Adipose tissue (tissue), 3 donors: ENCODE measurements around the gene TFRC. TPM values are rescaled to one million over a fixed set of nuclear protein-coding genes. Genes with fewer than 3 reads are reported as not detected.

Source experiments
- polyA plus RNA-seq, 3 donors: library from polyadenylated mRNA; stranded (reverse); fragments of 200-250 nt; gene quantifications; one replicate each; pipeline ENCODE4 v1.2.3, GENCODE V29; 2013
- donor health status: healthy with polysubstance abuse.
- donor health status: Bipolar disorder and iron deficiency.
- donor health status: healthy.

The TFRC gene
- polyA plus RNA-seq, 3 donors: 15.1 to 56.2 (median 16.2) TPM

Other genes with a start within 250 kb of the TFRC start
- gene TNK2, start 173.5 kb downstream of the TFRC start, polyA plus RNA-seq: 10 to 100 TPM; 19.7 to 51.6 (median 43.1) TPM
- 1 to 10 TPM in 2 of 3 donors, under 1 TPM in 1; 0.89 to 4.5 (median 3.4) TPM for gene ZDHHC19, start 129.3 kb upstream of the TFRC start, polyA plus RNA-seq
- under 1 TPM in 2 of 3 donors, not detected in 1; 0.33 to 0.79 TPM for gene SLC51A, start 134.4 kb upstream of the TFRC start, polyA plus RNA-seq
- gene PCYT1A, start 205.6 kb upstream of the TFRC start, polyA plus RNA-seq: 10 to 100 TPM; 12.9 to 39.8 (median 32.3) TPM
- 10 to 100 TPM in 1 of 3 donors, 1 to 10 TPM in 2; 6.7 to 13.3 (median 9.3) TPM for gene DYNLT2B, start 236.2 kb upstream of the TFRC start, polyA plus RNA-seq